ENCODE measurements around the gene DAZAP2. TPM values are rescaled to one million over a fixed set of nuclear protein-coding genes. Genes with fewer than 3 reads are reported as not detected.
"Not testable (repeated sequence)": the region's sequence is repeated elsewhere in the genome, so short reads cannot be mapped to it uniquely, and the experiment has no call there.

The DAZAP2 gene
- total RNA-seq, 1 experiment from 2014 or later = 329 TPM

DNA sequence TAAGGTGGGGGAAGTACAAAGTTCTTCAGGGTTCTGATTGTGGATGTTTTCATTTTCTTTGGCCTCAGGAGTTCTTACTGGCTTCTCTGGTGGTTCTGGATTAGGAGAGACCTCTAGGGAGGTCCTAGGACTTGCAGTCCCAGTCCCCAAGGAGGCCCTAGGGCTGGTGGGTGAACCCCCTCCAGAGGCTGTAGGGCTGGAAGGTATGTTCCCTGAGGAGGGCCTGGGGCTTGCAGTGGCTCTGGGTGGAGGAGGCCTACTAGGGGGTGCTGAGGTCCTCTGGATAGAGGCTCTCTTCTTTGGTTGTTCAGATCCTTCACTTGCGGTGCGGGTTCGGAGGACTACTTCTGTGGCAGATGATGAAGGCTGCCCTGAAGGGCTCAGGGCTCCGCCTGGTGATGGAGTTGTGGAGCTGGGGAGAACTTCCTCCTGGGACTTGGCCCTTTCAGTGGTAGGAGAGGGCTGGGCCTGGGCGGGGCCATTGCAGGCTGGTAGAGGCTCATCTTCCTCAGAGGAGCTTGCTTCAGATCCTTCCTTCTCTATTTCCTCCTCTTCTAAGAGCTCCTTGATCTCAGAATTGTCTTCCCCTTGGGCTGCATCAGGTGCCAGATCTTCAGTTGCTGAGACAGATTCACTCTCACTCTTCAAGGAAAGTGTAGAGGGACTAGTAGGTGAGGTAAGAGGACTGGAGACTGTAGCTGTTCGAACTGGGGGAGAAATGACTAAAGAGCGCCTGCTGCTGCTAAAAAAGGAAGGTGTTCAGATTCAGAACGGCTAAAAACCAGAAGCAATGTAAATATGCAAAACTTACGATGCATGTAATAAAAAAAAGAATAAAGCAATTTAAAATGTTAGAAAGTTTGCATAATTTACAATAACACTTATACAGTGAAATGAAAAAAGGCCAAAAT, 53.2 kb downstream of the DAZAP2 start:
- not testable (repeated sequence) for DNase-seq (ENCODE audit: extremely low read depth, low read depth)

Other genes starting within 250 kb of the DAZAP2 start
- 37.5 and 54.2 TPM in 2 replicates for gene SLC11A2, start 212.4 kb upstream of the DAZAP2 start, total RNA-seq (2014; rRNA removed; shearing (Covaris generic))
- 63.0 and 72.1 TPM in 2 replicates for gene LETMD1, start 190.5 kb upstream of the DAZAP2 start, total RNA-seq (2014; rRNA removed; shearing (Covaris generic))
- gene CSRNP2, start 155.2 kb upstream of the DAZAP2 start, total RNA-seq (2014; rRNA removed; shearing (Covaris generic)) = 17.4 and 20.6 TPM in 2 replicates
- 10.2 and 13.7 TPM in 2 replicates for gene TFCP2, start 65.7 kb upstream of the DAZAP2 start, total RNA-seq (2014; rRNA removed; shearing (Covaris generic))
- gene POU6F1, start 20.8 kb upstream of the DAZAP2 start, total RNA-seq (2014; rRNA removed; shearing (Covaris generic)) = 2.3 and 4.7 TPM in 2 replicates
- 12.3 TPM in 2 replicates for gene SMAGP, start 31.6 kb downstream of the DAZAP2 start, total RNA-seq (2014; rRNA removed; shearing (Covaris generic))
- not detected in 2 replicates for gene BIN2, start 85.3 kb downstream of the DAZAP2 start, total RNA-seq (2014; rRNA removed; shearing (Covaris generic))
- not detected in 2 replicates for gene CELA1, start 107.9 kb downstream of the DAZAP2 start, total RNA-seq (2014; rRNA removed; shearing (Covaris generic))
- gene GALNT6, start 152.6 kb downstream of the DAZAP2 start, total RNA-seq (2014; rRNA removed; shearing (Covaris generic)) = not detected in 2 replicates
- 0.29 and 0.35 TPM in 2 replicates for gene SLC4A8, start 186.0 kb downstream of the DAZAP2 start, total RNA-seq (2014; rRNA removed; shearing (Covaris generic))

All from NCI-H460 (cell line).